Measurements from ENCODE around the gene SRCAP.

The SRCAP gene

GRCh38 chr16:30787613-30788378, 88.8 kb downstream of the SRCAP start:
- Histone ChIP-seq H3K27me3 (no peaks in the 10 kb centered on the region), H3K9me3 (no peaks in the 10 kb centered on the region), H3K4me3 (ENCODE audit: low read depth in 1 of 2, low read length in 1 of 2) (peak overlapping the region; percentile 61 to 73), H3K27ac (no peak overlapping the region), H3K4me1 (ENCODE audit: control insufficient read depth in 1 of 2, insufficient read depth in 1 of 2, low read depth in 1 of 2, low read length in 1 of 2) (peaks cover 25 to 31% of the 10 kb centered on the region in 2 experiments), H3K36me3 (peaks cover 17% of the 10 kb centered on the region)
- no peak for TF ChIP-seq CTCF (IDR thresholded peaks at IDR 0.05)
